ENCODE measurements around the gene TTF1. TPM values are rescaled to one million over a fixed set of nuclear protein-coding genes. Genes with fewer than 3 reads are reported as not detected.

TTF1 gene
- total RNA-seq, 1 experiment from 2014 or later, result 16.0 TPM

DNA sequence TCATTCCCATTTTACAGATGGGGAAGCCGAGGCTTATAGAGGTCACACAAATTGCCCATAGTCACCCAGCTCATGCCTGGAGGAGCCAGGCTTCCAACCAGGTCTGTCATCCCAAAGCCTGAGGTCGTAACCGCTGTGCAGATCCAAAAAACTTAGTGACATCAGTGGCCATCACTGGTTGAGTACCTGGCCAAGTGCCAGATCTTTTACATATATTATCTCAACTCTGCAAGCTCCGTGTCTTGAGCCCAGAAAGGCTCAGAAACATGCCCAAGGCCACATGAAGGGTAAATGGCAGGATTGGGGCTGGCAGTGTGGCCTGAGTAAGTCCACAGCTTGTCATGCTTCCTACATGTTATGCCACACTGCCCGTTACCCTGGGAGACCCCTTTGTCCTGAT, 16.9 kb upstream of the TTF1 start:
- intact Hi-C loops (cut with micrococcal nuclease; ENCODE audit: unreplicated experiment), result no loop called here
- CTCF ChIA-PET, result no interaction called here
- Histone ChIP-seq H3K4me2 (no peak overlapping the region), H3K79me2 (ENCODE audit: low read depth) (no peaks in the 10 kb centered on the region), H3K9me2 (ENCODE audit: insufficient read depth) (no peaks in the 10 kb centered on the region), H2AFZ (no peak overlapping the region), H3K27ac (no peak overlapping the region), H3F3A (ENCODE audit: insufficient read depth, low read depth) (peaks cover 3% of the 10 kb centered on the region; the same call in 1 of the 2 replicates), H3K4me1 (replicated peaks; ENCODE audit: insufficient read depth) (no peaks in the 10 kb centered on the region), H3K9me3 (ENCODE audit: insufficient read depth, low read depth) (no peaks in the 10 kb centered on the region), H4K20me1 (ENCODE audit: insufficient read depth) (0 out of 2 replicates have a peak, but pooled peaks cover 3% of the 10 kb centered on the region), H3K4me3 (no peak overlapping the region), H3K27me3 (ENCODE audit: insufficient read depth, low read depth) (peaks cover 100% of the 10 kb centered on the region), H3K36me3 (ENCODE audit: low read depth) (no peaks in the 10 kb centered on the region)
- POLR2A ChIA-PET (ENCODE audit: unreplicated experiment), result interaction anchor here (0.5 kb wide), 1 partner anchor 383 kb away, joined by 3 read pairs; no protein-coding TSS in a partner anchor
- TF ChIP-seq, protein P1, sequence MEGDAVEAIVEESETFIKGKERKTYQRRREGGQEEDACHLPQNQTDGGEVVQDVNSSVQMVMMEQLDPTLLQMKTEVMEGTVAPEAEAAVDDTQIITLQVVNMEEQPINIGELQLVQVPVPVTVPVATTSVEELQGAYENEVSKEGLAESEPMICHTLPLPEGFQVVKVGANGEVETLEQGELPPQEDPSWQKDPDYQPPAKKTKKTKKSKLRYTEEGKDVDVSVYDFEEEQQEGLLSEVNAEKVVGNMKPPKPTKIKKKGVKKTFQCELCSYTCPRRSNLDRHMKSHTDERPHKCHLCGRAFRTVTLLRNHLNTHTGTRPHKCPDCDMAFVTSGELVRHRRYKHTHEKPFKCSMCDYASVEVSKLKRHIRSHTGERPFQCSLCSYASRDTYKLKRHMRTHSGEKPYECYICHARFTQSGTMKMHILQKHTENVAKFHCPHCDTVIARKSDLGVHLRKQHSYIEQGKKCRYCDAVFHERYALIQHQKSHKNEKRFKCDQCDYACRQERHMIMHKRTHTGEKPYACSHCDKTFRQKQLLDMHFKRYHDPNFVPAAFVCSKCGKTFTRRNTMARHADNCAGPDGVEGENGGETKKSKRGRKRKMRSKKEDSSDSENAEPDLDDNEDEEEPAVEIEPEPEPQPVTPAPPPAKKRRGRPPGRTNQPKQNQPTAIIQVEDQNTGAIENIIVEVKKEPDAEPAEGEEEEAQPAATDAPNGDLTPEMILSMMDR (conservative IDR thresholded peaks at IDR 0.05), result no peak
- BruUV-seq (replicated peaks), result no TSS peak
- no peak for DNase-seq

DNA sequence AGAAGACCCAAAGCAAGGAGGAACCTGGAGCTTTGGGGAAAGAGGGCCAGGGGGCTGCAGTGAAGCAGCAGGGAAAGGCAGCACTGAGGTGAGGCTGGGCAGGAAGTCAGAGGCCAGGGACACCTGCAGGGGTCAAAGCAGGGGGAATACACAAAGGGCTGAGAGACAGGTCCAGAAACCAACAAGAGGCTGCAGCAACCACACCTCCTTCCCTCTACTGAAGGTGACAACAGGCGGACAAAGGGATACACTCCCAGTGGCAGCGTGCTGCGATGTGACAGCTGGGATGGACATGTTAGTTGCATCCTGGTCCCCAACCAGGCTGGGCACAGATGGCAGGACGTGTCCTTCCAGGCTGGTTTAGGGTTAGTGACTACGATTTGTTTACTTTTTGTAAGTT, 15.9 kb upstream of the TTF1 start:
- no peak overlapping the region for H3K27ac ChIP-seq
- no TSS peak for BruUV-seq (replicated peaks)
- no peaks in the 10 kb centered on the region for H3K4me1 ChIP-seq (replicated peaks; ENCODE audit: insufficient read depth)
- no peaks in the 10 kb centered on the region for H3K36me3 ChIP-seq (ENCODE audit: low read depth)
- TF ChIP-seq, protein P1 (conservative IDR thresholded peaks at IDR 0.05), result no peak
- POLR2A ChIA-PET (ENCODE audit: unreplicated experiment), result no interaction called here
- intact Hi-C loops (cut with micrococcal nuclease; ENCODE audit: unreplicated experiment), result no loop called here
- H4K20me1 ChIP-seq (ENCODE audit: insufficient read depth), result 0 out of 2 replicates have a peak, but pooled peaks cover 3% of the 10 kb centered on the region
- peaks cover 3% of the 10 kb centered on the region; the same call in 1 of the 2 replicates for H3F3A ChIP-seq (ENCODE audit: insufficient read depth, low read depth)
- H3K79me2 ChIP-seq (ENCODE audit: low read depth), result no peaks in the 10 kb centered on the region
- no peak for DNase-seq
- no peaks in the 10 kb centered on the region for H3K9me2 ChIP-seq (ENCODE audit: insufficient read depth)
- CTCF ChIA-PET, result no interaction called here
- H3K9me3 ChIP-seq (ENCODE audit: insufficient read depth, low read depth), result no peaks in the 10 kb centered on the region
- peaks cover 100% of the 10 kb centered on the region for H3K27me3 ChIP-seq (ENCODE audit: insufficient read depth, low read depth)
- H3K4me3 ChIP-seq, result no peak overlapping the region
- H2AFZ ChIP-seq, result no peak overlapping the region
- H3K4me2 ChIP-seq, result no peak overlapping the region

DNA sequence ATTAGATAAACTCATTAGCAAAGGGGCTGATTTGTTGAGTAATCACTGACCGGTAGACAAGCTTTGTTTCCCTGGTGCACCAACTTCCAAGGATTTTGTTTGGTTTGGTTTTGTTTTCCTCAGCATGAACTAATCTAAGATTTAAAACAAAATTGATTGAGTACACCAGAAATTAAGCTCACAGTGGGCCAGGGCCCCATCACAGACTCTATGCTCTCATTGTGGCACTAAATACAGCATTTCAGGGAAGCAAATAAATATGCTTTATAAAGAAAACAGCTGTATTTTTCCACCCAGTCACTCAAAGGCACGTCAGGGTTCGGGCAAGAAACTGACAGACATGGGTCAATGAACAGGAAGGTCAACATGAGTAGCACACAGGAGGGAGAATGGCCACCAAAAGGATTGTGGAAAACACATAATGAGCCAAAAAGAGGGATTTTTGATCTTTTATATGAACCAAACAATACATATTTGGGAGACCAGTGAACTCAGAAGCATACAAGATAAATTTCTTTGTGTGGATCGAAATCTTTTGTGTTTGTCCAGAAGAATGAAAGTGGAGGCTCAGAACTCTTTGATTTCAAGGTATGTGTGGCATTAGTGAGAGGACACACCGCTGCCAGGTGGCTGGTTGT, 12.2 kb upstream of the TTF1 start:
- ChIA-PET CTCF (no interaction called here), POLR2A (ENCODE audit: unreplicated experiment) (no interaction called here)
- no peak for DNase-seq
- H3K27ac ChIP-seq, result no peak overlapping the region
- no peaks in the 10 kb centered on the region for H4K20me1 ChIP-seq (ENCODE audit: insufficient read depth)
- no peaks in the 10 kb centered on the region for H3K36me3 ChIP-seq (ENCODE audit: low read depth)
- intact Hi-C loops (cut with micrococcal nuclease; ENCODE audit: unreplicated experiment), result loop anchor here (10.0 kb wide), 1 partner anchor 486 kb away; no protein-coding TSS in a partner anchor
- H3K4me3 ChIP-seq, result no peak overlapping the region
- no peaks in the 10 kb centered on the region for H3K4me1 ChIP-seq (replicated peaks; ENCODE audit: insufficient read depth)
- TF ChIP-seq EZH2 (IDR thresholded peaks at IDR 0.05; ENCODE audit: low read depth), result no peak
- TF ChIP-seq, protein P1 (conservative IDR thresholded peaks at IDR 0.05), result no peak
- H3F3A ChIP-seq (ENCODE audit: insufficient read depth, low read depth), result no peaks in the 10 kb centered on the region
- peaks cover 100% of the 10 kb centered on the region for H3K27me3 ChIP-seq (ENCODE audit: insufficient read depth, low read depth)
- no TSS peak for BruUV-seq (replicated peaks)
- no peak overlapping the region for H3K4me2 ChIP-seq
- H3K9me3 ChIP-seq (ENCODE audit: insufficient read depth, low read depth), result no peaks in the 10 kb centered on the region
- H3K79me2 ChIP-seq (ENCODE audit: low read depth), result no peaks in the 10 kb centered on the region
- H2AFZ ChIP-seq, result no peak overlapping the region
- H3K9me2 ChIP-seq (ENCODE audit: insufficient read depth), result no peaks in the 10 kb centered on the region

All from PC-9 (cell line).